ENCODE measurements around the gene PRPF19. TPM values are rescaled to one million over a fixed set of nuclear protein-coding genes. Genes with fewer than 3 reads are reported as not detected.

The PRPF19 gene
- total RNA-seq, 2 donors from 2014 or later, result 147 to 181 TPM

GRCh38 chr11:60890696-60891095, 15.7 kb downstream of the PRPF19 start:
- peaks cover 3% of the 10 kb centered on the region for H3K4me1 ChIP-seq (replicated peaks)
- no peak for TF ChIP-seq CTCF (IDR thresholded peaks at IDR 0.05)
- no peak for TF ChIP-seq POLR2A (IDR thresholded peaks at IDR 0.05)
- no peak for TF ChIP-seq POLR2AphosphoS5 (IDR thresholded peaks at IDR 0.05)
- no peaks in the 10 kb centered on the region for H3K27me3 ChIP-seq (replicated peaks; ENCODE audit: insufficient read depth)
- intact Hi-C loops (cut with DNase I), result no loop called here
- 65% methylated on average over 5 of the region's 5 CpGs for WGBS
- H3K36me3 ChIP-seq, result no peaks in the 10 kb centered on the region
- DNase-seq (ENCODE audit: low spot score), result no peak
- peak overlapping the region in 1 of 2 donors; percentile 32 for H3K27ac ChIP-seq
- no peak overlapping the region for H3K4me3 ChIP-seq
- H3K9me3 ChIP-seq, result no peaks in the 10 kb centered on the region

- WGBS, result 49% methylated on average over 6 of the region's 6 CpGs
- Histone ChIP-seq H3K27ac (no peak overlapping the region), H3K4me1 (replicated peaks) (peaks cover 3% of the 10 kb centered on the region), H3K27me3 (replicated peaks; ENCODE audit: insufficient read depth) (no peaks in the 10 kb centered on the region), H3K9me3 (no peaks in the 10 kb centered on the region), H3K4me3 (no peak overlapping the region), H3K36me3 (no peaks in the 10 kb centered on the region)
- intact Hi-C loops (cut with DNase I), result no loop called here
- TF ChIP-seq CTCF (IDR thresholded peaks at IDR 0.05), result no peak
- peak; percentile 7 for TF ChIP-seq POLR2AphosphoS5 (IDR thresholded peaks at IDR 0.05)
- no peak for DNase-seq (ENCODE audit: low spot score)
Observed at GRCh38 chr11:60889869-60890311, 16.5 kb downstream of the PRPF19 start.

DNA sequence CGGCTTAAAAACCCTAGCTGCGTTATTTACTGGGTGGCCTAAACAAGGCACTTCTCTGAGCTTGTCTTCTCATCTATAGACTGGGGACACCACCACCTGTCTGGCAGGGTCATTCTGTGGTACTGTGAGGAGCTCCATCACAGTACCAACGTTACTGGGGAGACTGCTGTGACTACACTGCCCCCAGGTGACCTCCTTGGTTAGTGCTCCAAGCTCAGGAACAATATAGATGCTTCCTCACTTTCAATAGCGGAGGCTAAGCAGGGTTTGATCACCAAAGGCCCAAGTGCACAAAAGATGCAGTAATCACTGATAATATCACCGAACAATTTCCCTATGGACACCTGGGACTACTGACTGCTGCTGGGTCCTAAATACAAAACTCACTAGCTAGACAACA, 18.8 kb downstream of the PRPF19 start:
- 53% methylated on average over 5 of the region's 5 CpGs for WGBS
- peak; percentile 38 for DNase-seq (ENCODE audit: low spot score)

GRCh38 chr11:60880643-60881282, 25.6 kb downstream of the PRPF19 start:
- DNase-seq (ENCODE audit: low spot score), result peak; percentile 75
- WGBS, result 36% methylated on average over 8 of the region's 8 CpGs
- no peaks in the 10 kb centered on the region for H3K4me1 ChIP-seq (replicated peaks)
- TF ChIP-seq POLR2AphosphoS5 (IDR thresholded peaks at IDR 0.05), result peak; percentile 91
- TF ChIP-seq POLR2A (IDR thresholded peaks at IDR 0.05), result no peak
- no peak for TF ChIP-seq CTCF (IDR thresholded peaks at IDR 0.05)
- no peaks in the 10 kb centered on the region for H3K9me3 ChIP-seq
- no peaks in the 10 kb centered on the region for H3K27me3 ChIP-seq (replicated peaks; ENCODE audit: insufficient read depth)
- intact Hi-C loops (cut with DNase I), result no loop called here
- H3K4me3 ChIP-seq, result no peak overlapping the region
- H3K36me3 ChIP-seq, result no peaks in the 10 kb centered on the region
- peak overlapping the region; percentile 50 to 65 for H3K27ac ChIP-seq

More for the DNA sequence above, 18.8 kb downstream of the PRPF19 start:
- no peaks in the 10 kb centered on the region for H3K36me3 ChIP-seq
- H3K4me3 ChIP-seq, result no peak overlapping the region
- H3K9me3 ChIP-seq, result no peaks in the 10 kb centered on the region
- no peak for TF ChIP-seq POLR2A (IDR thresholded peaks at IDR 0.05)
- TF ChIP-seq CTCF (IDR thresholded peaks at IDR 0.05), result peak in 3 of 4 experiments; percentile 38 to 56 (median 55)
- intact Hi-C loops (cut with DNase I), result no loop called here
- H3K27me3 ChIP-seq (replicated peaks; ENCODE audit: insufficient read depth), result no peaks in the 10 kb centered on the region
- H3K27ac ChIP-seq, result no peak overlapping the region
- H3K4me1 ChIP-seq (replicated peaks), result no peaks in the 10 kb centered on the region

DNA sequence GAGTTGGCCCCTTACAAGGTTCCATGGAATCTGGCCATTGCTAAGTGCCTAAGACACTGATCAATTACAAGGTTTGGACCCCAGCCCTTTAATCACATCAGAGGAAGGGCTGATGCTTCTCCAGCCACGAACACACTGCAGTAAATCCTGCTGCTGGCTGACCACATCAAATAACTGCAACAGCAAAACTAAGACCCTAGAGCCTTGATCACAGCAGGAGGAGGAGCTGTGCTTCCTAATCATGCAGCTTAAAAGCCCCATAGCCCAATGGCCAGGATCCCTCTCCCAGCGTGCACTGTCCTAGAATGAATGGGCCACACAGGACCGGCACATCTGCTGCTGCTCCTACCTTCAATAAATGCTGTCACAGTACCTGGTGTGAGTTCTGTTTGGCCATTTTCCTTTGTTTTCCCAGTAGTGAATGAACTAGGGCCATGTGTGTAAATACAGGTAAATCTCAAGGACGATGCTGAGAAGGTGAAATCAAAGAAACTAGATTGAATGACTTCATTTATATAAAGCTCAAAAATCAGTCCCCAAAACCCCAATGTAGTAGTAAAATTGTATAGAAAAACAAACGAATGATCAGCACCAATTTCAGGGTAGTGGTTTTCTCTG, 26.3 kb downstream of the PRPF19 start:
- no peaks in the 10 kb centered on the region for H3K36me3 ChIP-seq
- WGBS, result 61% methylated on average over 5 of the region's 5 CpGs
- intact Hi-C loops (cut with DNase I), result loop anchor here (5.0 kb wide), 1 partner anchor 38 kb away; the partner anchor contains the start of gene CCDC86
- H3K9me3 ChIP-seq, result no peaks in the 10 kb centered on the region
- no peak for DNase-seq (ENCODE audit: low spot score)
- no peak overlapping the region for H3K4me3 ChIP-seq
- H3K27me3 ChIP-seq (replicated peaks; ENCODE audit: insufficient read depth), result no peaks in the 10 kb centered on the region
- TF ChIP-seq CTCF (IDR thresholded peaks at IDR 0.05) (no peak), POLR2AphosphoS5 (IDR thresholded peaks at IDR 0.05) (no peak), POLR2A (IDR thresholded peaks at IDR 0.05) (no peak)
- H3K4me1 ChIP-seq (replicated peaks), result no peaks in the 10 kb centered on the region
- H3K27ac ChIP-seq, result peak overlapping the region; percentile 50 to 65
